GM21390 (cell line): Measurements from ENCODE around the gene ADK.

Experiments used
- ATAC-seq: cut with Tn5 transposase; IDR thresholded peaks from one replicate; pipeline ENCODE4 v1.9.1; 2021; ENCODE audit not compliant: unreplicated experiment

ADK gene

DNA sequence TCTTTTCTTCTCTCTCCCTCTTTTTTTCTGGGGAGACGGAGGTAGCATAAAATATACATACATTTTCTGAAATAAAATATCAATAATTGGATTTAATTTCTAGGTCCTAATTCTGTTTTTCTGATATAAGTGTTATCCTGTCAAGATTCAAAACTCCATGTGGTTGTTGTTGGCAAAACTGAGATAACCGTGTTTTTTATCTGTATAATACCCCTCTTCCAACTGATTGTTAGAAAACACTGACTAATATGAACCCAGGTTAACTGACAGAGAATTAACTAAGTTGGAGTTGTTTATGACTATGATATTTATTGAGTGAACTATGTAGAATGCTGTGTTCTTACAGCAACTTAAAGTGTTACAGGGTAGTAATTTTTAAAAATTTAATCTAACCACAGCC, 438.8 kb downstream of the ADK start:
- ATAC-seq: no peak

DNA sequence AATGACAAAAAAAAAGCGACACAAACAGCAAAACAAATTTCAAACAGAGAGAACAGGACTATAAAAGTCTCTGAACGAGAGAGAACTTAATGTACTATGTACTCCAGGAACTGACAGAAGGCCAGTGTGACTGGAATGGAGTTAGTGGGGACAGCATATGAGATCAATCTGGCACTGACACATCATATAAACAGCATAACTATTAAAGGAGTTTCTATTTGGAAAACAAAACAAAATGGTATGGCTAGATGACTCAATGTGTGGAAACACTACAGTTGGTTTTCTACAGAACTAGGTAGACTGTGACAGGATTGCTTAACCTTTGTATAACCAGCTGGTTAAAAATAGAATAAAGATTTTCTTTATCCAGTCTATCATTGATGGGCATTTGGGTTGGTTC, 442.4 kb downstream of the ADK start:
- no peak for ATAC-seq

DNA sequence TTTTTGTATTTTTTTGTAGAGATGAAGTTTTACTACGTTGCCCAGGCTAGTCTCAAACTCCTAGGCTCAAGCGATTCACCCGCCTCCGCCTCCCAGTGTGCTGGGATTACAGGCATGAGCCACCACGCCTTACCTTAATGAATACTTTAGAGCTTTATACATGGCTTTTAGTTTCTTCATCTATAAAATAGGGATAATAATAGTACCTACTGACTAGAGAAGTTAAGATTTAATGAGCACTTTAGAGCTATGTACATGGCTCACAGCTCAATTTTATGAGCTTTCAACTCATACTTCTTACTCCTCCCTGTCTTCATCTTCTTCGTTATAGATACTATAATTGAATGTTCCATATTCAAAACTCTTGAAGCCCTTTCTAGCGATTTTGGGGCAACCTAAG, 445.7 kb downstream of the ADK start:
- no peak for ATAC-seq

DNA sequence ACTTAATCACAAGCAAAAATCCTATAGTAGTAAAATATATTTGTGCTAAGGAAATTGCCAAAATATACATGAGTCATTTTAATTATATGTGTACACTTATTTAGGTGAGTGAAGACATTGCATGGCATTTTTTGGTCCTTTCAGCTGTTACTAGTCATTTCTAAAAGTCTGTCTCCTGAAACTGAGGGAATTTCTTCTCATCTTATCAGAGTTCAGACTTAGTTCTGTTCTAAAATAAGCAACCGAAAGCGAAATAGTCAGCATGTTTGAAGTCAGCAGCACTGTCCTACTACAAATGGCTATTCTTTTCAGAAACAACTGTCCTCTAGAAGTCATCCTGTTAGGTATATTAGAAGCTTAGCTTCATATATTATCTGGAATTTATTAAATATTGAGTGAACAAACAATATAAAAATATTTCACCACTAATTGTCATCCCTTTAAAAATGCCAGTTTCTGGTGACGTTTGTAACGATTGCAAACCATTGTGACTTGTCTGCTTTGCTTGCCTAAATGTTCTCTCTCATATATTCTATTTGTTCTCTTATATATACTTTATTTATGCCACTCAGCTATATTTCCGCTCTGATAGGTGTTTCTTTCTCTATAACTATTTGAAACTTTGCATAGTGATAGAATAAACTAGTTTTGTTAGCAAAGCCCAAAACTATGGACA, 448.0 kb downstream of the ADK start:
- peak; percentile 81 for ATAC-seq

DNA sequence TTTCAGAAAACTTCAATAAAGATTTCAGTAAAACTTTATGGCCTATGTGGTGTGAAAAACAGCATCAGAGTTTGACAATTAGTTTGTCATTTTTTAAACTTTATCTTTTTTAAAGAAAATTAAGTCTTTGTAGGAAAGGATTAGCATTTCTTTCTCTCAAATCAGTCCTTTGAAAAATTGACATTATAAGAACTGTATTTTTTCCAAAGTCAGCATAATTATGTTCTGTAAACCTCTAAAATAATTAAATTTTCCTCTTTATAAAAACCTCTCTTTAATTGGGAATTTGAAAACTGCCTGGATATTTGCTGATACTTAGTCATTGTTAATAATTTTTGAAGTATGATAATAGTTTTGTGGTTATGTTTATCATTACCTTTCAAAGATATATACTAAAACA, 448.7 kb downstream of the ADK start:
- ATAC-seq: no peak

DNA sequence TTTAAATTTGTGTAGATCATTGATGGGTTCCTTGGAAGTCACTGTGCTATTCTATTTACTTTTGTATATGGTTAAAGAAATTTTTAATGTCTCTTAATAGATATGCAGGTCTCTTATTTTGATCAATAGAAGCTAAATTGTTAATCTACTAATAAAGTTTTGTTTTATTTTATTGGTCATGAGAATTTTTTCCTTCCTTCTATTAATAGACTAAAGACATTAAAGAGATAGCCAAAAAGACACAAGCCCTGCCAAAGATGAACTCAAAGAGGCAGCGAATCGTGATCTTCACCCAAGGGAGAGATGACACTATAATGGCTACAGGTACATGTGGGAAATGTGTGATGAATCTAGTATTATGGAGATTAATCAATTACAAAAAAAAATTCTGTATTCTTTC, 449.1 kb downstream of the ADK start:
- no peak for ATAC-seq

DNA sequence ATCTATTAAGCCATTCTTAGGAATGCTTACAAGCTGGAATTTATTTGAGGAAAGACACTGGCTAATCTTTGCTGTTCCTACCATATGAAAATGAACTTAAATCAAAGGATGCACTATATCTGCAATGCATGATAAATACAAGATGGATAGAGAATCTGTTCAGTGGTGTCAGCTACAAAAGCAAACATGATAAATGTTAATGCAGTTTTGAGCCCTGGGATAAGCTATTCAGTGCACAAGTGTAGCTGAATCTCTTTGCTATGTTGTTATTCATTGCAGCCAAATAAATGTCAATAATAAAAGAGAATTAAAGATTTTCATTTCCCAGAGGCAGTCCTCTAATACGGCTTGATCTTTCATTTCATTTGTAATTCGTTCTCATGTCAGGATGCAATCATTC, 451.6 kb downstream of the ADK start:
- no peak for ATAC-seq

DNA sequence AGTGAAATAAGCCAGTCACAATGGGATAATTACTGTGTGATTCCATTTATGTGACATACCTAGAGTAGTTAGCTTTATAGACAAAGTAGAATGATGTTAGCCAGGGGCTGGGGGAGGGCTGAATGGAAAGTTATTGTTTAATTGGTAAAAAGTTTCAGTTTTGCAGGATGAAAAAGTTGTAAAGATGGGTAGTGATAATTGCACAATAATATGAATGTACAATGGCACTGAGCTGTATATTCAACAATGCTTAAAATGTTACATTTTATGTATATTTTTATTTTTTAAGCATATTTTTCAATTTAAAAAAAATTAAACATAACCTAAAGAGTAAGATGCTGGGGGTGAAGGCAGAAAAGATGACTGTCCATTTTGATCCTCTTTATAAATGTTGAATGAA, 459.3 kb downstream of the ADK start:
- ATAC-seq: no peak

DNA sequence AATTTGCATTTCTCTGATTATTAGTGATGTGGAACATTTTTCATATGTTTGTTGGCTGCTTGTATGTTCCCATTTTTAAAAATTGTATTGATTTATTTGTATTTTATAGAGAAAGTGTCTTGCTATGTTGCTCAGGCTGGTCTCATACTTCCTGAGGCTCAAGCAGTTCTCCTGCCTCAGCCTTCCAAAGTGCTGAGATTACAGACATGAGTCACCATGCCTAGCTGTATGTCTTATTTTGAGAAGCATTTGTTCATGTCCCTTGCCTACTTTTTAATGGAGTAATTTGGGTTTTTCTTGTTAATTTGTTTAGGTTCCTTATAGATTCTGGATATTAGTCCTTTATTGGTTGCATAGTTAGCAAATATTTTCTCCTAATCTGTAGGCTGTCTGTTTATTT, 461.2 kb downstream of the ADK start:
- no peak for ATAC-seq

DNA sequence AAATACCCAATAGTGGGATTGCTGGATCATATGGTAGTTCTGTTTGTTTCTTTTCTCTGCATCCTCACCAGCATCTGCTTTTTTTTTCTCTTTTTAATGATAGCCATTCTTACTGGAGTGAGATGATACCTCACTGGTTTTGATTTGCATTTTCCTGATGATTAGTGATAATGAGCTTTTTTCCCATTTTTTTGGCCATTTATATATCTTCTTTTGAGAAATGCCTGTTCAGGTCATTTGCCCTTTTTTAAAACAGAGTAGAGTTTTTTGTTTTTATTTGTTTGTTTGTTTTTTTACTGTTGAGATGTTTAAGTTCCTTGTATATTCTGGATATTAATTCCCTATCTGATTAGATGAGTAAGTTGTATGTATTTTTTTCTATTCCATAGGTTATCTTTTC, 469.6 kb downstream of the ADK start:
- ATAC-seq: no peak

DNA sequence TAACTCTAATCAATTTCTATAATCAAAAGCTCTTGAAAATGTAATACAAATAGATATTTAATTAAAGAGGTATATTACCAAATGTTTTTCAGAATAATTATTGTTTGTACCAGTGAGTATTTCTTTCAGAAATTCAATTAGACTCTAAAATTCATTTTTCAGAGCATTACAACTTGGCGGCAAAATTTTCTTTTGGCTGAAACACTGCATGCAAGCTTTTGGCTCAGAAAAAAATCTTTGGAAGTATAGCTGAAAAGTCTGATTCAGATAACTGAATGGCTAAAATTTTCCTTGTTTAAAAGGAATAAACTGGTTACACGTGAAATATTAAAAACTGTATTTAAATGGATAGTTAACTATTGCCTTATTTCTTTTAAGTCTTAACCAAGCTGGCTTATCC, 472.8 kb downstream of the ADK start:
- no peak for ATAC-seq

DNA sequence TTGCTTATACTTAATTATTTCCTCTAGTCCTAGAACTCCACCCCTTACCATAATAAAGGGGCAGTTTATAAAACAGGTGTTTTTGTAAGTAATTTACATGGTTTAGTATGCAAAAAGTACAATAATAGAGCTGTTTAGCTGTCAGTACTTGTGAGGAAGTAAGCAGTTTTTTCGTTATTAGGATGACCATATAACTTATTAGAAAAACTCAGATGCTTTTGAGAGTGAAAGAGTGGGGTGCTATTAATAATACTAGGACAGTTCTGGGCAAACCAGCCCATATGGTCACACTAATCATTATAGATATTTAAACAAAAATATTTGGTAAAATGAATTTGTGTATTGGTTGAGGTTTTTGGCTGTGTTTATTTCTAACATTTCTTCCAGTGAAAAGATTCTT, 473.5 kb downstream of the ADK start:
- peak; percentile 69 for ATAC-seq

DNA sequence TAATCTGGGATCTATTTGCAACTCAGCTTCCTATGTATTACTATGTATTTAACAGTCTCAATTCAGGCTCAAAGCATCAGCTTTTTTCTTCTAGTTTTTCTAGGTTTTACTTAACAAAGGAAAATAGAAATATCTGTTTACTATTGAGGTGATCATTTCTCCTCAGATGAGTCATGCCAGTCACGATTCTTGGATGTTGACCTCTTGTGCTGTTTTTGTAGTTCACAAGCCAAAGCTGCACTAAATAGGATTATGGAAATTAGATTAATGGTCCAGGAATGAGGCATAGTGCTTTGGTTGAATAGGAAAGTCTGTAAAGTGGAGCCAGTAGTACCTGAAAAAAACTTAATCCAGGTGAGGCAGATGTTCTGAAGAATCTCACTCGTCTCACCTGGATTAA, 477.1 kb downstream of the ADK start:
- ATAC-seq: no peak

DNA sequence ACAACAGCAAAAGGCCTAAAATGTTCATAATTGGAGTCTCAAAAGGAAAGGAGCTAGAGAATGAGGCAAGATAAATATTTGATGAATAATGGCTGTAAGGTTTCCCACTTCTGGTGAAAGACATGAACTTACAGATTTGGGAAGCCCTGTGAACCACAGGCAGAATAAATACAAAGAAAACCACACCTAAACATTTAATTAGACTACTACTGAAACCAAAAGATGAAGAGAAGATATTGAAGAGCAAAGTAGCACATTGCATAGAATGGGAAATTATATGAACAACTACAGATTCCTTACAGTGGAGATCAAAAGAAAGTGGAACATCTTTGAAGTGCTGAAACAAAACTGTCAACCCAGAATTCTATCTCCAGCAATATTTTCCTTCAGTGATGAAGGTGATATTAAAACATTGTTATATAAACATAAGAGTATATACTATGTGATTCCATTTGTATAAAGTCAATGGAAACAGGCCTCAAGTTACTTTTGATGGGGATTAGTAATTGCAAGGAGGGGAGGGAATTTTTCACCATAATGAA, 484.0 kb downstream of the ADK start:
- no peak for ATAC-seq

DNA sequence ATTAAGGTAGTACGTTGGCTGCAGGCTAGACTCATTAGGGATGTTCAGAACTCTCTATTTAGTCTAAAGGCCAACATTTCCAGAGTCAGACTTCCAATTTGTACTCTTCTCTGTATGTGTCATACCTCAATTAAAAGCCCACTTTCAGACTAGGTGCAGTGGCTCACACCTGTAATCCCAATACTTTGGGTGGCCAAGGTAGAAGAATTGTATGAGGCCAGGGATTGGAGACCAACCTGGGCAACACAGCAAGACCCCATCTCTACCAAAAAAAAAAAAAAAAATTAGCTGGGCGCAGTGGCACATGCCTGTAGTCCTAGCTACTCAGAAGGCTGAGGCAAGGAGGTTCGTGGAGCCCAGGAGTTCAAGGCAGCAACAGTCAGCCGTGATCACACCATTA, 484.6 kb downstream of the ADK start:
- ATAC-seq: no peak

DNA sequence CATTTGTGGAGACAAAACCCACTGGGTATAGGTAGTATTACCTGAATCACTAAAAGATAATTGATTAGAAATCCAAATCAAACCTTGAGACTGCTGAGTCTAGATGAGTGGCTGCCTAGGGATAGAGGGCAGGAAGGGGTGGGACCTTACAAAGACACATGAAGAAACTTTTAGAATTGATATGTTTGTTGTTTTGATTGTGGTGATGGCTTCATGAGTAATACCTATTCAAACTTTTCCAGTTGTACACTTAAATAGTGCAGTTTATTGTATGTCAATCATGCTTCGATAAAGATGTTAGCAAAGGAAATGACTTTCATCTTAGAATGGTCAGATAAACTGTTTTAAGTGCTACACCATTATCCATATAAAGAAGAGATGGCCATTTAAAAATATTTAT, 486.7 kb downstream of the ADK start:
- ATAC-seq: no peak

DNA sequence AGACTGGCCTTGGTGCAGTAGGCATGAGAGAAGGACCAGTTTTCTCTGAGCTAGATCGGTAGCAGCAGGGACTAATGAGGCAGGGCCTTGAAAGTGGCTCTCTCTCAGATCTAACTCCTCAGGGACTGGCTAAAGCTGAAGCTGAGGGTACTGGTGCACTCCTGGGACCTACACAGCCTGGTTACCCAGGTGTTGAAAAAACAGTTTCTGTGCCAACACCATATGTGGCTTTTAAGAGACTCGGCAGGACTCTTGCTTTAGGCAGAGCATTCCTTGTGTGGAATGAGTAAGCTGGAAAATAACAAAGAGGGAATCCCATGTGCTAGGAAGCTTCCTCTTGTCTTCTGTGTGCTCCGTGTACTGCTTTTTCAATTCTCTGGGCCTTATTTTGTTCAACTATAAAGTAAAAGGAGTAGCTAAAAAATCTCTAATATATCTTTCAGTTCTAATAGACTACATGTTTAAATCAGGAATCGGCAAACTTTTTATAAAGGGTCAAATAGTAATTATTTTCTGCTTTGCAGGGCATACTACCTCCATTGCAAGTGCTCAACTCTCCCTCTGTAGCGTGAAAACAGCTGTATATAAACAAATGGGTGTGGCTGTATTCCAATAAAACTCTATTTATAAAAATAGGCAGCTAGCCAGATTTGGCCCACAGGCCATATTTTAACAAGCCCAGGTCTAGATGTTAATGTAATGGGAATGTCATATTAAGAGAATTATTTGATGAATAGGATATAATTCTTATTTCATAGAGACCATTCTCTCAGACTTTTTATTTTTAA, 489.3 kb downstream of the ADK start:
- no peak for ATAC-seq

DNA sequence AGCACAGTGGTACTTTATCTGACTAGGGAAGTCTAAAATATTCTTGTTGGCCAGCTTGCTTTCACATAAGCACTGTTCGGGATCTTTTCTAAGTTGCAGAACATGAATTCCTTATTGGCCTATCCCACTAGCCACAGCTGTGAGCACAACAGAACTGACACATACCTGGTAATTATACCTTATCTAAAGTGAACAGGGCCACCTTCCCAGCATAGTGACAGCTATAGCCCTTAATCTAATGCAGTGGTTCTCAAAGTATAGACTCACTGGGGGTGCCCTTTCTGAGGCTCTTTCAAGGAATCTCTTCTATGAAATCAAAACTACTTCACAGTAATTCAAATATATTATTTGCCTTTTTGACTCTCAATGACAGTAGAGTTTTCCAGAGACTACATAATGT, 490.6 kb downstream of the ADK start:
- no peak for ATAC-seq

DNA sequence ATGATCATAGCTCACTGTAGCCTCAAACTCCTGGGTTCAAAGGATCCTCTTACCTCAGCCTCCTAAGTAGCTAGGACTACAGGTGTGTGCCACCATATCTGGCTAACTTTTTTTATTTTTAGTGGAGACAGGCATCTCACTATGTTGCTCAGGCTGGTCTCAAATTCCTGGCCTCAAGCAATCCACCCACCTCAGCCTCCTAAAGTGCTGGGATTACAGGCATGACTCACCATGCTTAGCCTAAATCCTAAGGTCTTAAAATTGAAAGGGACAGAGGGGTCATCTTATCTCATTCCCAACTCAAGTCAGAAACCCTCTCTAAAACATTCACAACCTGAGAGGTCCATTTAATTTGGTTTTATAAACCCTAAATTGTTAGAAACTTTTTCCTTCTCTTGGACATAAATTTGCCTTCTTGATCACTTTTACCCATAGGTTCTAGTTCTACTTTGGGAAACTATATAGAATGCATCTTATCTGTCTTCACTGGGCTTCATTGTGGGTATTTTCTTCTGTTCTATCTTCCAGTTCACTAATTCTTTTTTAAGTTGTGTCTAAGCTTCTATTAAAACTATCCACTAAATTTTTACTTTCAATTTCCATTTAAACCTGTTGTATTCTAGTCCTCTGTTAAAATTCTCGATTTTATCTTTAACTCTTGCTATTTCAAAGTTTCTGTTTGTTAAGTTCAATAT, 492.0 kb downstream of the ADK start:
- no peak for ATAC-seq

DNA sequence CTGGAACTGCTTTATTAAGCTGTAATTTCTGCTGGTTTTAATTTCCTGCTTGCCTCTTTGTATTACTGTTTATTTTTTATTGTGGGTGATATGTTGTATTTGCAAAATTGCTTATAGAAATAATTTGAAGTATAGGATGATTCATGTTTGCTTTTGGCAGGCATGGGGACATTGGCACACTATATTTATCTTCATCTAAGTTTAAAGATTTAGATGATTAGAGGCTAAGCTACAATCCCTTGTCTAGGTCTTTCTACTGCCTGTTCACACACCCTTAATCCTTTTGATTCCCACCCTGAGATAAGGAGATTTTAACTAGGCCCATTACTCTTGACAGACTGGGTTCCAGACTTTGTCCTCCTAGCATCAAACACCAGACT, 492.6 kb downstream of the ADK start:
- no peak for ATAC-seq

DNA sequence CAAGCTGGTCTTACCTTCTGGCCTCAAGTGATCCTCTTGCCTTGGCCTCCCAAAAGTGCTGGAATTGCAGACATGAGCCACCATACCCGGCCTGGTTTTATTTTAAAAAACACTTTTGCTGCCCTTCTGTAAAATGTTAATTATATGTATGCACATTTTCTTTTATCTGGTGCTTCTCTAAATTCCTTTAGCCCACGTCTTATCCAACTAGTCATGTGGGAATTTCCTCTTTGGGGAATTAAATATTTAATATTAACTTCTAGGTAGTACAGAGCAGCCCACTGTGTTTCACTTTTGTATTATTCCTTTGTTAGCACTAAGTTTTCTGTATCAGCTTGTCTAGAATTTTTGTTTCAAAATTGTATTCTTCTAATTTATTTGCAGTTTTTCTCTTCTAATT, 493.7 kb downstream of the ADK start:
- no peak for ATAC-seq

DNA sequence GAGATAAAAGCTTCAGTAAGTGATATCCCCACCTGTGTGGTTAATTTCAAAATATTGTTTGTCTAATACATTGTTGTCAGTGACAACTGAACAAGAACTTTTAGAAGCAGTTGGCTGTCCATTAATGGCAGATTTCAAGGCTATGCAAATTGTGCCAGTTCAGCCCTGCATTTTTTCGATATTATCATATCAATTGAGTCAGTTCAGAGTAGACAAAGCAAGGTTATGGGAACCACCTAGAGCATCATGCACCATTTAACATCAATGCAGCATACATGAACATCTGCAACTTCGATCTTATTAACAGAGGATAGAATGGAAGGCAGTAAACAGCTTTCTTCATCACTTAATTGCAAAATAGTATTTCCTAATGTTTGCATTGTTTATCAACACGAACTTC, 494.7 kb downstream of the ADK start:
- no peak for ATAC-seq
